Body of pancreas (tissue), 4 donors: ENCODE measurements around the gene D2HGDH.

Experiments used
- CTCF ChIP-seq, 7 experiments: fragments of 450-650 bp in 4 of 7; fragments of 200-600 bp in 3 of 7; sonication (generic) in 3 of 7; IDR thresholded peaks; one replicate each; pipeline ENCODE4 v1.5.1; 2016 to 2019; ENCODE audit warnings: antibody characterized with exemption in 7 of 7
- POLR2A ChIP-seq, 3 donors: fragments of 450-650 bp; IDR thresholded peaks; one replicate each; pipeline ENCODE4 v1.6.1; 2016; ENCODE audit warnings: antibody characterized with exemption in 3 of 3, mild to moderate bottlenecking in 2 of 3

- TF ChIP-seq CTCF (IDR thresholded peaks at IDR 0.05) (no peak), POLR2A (IDR thresholded peaks at IDR 0.05) (no peak)
Measured at GRCh38 chr2:241728627-241729026, 5.8 kb upstream of the D2HGDH start.
